GM18520 (cell line): ENCODE measurements around the gene FBXO36.
"Not testable (repeated sequence)": the region's sequence is repeated elsewhere in the genome, so short reads cannot be mapped to it uniquely, and the experiment has no call there.

Experiments
- ATAC-seq: cut with Tn5 transposase; IDR thresholded peaks from one replicate; pipeline ENCODE4 v1.9.1; 2021; ENCODE audit not compliant: unreplicated experiment

The FBXO36 gene

DNA sequence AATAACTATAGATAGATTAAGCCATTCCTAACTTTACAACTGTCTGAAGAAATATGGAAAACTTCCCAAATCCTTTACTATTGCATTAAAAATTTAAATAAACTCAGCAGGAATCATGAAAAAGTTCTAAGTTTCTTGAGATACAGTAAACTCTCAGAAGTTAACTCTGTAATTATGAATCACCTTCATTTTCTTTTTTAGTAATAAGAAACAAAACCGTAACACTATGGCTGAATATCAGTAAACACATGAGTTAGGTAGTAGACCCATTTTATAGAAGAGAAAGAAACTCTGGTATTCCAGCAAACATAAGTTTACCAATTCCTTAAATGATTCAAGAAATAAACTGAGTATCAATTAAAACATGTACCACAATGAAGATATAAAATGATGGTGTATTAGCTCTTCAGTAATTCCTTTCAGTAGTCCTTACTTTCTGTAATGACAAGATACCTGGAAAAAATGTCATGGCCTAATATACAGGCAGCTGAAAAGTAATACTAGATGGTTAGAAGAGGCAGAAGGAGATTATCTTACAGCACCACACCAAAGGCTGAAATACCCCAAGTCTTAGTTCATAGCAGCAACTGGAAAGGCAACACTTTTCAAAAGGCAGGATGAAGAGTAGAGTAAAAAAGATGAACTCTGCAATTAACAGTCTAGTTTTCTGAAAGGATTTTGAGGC lies 12.0 kb upstream of the FBXO36 start:
- ATAC-seq = peak; percentile 4

DNA sequence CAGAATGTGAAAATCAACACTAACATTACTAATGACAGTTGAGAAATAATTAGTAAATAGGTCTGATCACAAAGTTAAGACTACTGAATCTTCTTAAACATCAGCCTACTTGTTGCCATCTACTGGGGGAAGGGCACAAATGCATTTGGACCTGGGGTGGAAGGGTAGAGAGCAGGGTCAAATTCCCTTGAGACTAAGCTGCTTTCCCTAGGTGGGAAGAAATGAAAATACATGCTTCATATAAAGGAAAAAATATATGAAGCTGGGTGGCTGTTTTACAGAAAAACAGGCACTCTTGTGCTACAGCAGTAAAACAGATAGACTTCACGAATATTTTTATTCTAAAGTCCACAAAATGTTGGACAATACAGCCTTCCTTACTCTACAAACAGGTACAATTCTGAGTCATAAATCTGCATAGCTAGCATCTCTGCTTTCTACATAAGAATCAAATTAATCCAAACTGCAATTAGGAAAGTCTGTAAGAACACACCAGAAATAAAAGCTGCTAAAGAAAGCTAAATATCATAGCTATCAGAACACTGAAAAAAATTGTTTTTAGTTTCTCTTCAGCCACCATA lies 11.4 kb upstream of the FBXO36 start:
- ATAC-seq = peak; percentile 39

DNA sequence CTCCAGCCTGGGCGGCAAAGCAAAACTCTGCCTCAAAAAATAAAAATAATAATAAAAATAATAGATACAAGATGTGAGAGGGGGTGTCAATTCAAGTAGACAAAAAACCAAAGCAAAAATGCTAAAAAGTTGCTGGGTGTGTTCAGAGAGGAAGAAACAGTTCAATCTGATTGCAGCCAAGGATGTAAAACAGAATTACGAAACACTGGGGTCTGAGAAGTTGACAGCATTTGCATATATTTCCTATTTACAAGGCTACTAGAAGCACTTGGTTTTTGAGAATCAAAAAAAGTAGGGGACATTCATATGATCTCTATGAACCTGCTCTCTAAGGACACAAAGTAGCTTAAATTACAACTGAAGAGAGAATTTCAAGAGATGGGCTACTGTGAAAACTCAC lies 8.1 kb upstream of the FBXO36 start:
- ATAC-seq = no peak

DNA sequence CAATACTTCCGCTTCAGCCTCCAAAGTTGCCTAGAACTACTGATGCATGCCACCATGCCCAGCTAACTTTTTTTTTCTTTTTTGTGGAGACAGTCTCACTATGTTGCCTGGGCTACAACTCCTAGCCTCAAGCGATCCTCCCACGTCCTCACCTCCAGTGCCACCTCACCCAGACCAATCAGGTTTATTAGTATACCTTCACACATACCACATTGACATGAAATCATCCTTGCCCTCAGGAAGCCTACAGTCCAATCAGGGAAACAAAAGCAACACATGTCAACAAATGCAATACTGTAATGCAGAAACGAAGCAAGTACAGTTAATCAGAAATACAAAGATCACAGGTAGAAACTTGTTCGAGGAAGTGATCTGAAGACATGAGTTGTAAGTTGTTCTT lies 4.5 kb upstream of the FBXO36 start:
- ATAC-seq = no peak

DNA sequence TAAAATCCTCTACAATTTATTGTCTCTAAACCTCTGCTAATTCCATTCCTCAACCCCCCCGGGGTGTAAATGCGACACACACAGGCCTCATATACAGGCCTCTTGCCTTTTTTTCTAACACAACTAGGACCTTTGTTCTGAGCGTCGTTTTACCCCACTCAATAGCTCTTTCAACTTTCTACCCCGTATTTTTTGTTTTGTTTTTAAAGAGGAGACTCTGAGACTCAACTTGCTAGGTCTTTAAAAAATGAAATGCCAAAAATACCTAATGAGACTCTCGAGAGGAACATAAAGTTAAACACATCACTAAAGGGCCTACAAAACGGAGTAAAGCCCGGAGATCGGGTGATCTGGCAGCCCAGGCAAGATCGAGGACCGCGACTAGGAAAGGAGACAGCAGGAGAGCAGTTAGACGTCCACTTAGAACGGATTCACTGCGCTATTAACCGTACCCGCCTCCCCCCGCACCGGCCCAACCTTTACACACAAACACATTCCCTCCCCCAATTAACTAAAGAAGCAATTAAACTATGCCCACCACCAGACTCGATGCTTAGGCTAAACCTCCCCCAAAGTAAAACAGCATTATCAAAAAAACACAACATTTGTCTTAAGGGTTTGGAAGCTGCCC lies 2.2 kb upstream of the FBXO36 start:
- no peak for ATAC-seq

DNA sequence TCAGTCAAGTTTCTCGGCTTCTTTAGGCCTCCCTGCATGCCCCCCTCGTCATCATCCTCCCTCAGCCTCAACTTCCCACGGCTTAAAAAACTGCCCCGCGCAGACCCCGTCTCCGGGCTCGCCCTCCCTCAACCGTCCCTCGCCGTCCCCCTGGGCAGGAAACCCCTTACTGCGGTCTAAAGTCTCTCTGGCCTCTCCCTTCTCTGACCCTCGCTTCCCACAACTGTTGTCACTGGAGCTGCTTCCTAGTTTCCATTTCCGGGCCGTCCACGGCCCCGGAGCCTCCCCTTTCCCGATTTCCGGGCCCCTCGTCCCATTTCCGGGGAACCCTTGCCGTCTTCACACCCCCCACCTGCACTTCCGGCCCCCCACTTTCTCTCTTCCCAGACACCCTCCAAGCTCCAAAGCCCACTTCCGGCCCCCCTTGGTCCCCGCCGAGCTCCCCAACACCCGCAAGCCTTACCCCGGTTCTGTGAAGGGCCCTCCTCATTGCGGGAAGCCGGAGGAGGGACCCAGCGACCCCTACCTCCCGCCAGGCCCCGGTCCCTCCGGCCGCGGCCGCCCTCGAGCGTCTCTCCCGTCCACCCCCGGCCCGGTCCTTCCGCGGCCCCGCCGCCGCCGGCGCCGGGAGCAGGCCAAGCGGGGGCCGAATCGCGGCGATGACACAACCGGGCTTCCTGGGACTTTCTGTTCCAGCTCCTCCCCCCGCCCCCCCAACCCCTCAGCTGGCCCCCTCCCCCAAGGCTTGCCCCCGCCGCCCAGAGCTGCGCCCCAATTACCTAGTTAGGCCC lies 1.0 kb upstream of the FBXO36 start:
- ATAC-seq = peak; percentile 5

DNA sequence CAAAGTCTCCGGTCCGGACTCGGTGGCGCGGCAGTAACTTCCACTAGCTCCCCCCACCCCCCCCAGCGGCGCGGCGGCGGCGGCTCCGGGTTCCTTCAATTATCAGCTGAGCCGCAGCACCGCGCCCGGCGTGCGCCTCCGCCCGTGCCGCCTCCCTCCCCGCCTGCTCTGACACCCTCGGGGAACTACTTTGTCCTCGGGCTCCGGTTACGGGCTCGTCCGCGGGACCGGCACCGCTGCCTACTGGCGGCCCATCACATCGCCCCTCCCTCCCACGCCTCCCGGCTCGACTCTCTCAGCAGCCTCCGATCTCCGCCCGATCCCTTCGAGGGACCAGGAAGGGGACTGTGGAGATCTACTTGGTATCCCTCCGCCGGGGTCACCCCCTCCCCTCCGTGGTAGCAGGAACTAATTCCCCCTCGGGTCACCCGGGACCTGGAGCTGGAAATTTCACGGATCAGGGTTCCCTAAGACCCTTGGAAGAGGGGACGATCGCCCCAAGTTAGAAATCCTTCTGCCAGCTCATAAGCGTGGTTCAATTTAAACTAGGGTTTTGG lies 333 bp upstream of the FBXO36 start, which contains the start of gene TRIP12:
TSS of gene TRIP12 (minus strand) at position 118 of the 557 bp plus-strand sequence. CDS start 41,930 bp downstream, outside the sequence.
- peak; percentile 57 for ATAC-seq

DNA sequence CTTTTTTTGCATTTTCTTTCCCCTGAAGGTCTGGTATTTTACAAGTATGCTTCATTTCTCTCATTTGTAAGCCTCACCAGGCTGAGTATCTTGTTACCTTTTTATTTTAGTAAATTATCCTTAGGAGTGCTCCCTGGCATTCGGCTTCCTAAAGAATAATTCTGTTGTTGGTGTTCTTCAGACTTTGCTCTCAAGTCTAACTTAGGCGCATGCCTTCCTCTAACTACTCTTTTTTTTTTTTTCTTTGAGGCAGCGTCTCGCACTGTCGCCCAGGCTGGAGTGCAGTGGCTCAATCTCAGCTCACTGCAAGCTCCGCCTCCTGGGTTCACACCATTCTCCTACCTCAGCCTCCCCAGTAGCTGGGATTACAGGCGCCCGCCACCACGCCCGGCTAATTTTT lies 2.2 kb downstream of the FBXO36 start:
- not testable (repeated sequence) for ATAC-seq

DNA sequence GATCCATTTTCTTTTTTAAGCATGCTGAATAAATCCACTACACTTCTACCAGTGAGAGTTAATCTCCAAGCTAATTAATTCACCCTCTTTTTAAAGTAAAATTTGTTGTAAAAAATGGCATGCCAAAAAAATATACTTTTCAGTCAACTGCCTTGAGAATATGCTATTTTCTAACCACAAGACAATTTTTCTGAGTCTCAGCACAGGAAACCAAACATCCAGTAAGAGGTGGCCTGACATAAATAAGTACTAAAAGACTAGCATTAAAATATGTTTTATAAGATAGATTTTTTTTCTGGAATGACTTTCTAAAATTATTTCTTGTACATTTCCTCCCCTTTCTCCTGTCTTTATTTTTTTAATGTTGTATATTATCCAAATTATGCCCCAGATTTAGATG lies 2.9 kb downstream of the FBXO36 start:
- ATAC-seq = no peak

DNA sequence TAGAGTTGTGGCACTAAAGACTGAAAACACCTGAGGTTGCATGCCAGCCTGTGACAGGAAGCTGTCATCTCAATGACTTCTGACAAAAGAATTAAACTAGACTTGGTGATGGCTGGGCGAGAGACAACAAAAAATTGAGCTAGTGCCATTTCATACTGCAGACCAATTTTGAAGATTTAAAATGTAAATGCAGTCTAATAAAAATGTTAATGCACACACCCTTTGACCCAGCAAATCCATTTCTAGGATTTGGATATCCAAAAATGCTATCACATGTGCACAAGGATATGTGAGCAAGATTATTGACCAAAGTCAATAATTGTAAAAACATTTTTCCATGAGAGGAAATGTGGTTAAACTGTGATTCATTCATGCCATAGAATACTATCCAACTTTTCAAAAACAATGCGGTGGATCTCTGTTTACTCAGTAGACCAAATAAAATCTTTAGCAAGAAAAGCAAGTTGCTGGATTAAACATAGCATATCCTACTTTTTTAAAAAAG lies 5.6 kb downstream of the FBXO36 start:
- no peak for ATAC-seq

DNA sequence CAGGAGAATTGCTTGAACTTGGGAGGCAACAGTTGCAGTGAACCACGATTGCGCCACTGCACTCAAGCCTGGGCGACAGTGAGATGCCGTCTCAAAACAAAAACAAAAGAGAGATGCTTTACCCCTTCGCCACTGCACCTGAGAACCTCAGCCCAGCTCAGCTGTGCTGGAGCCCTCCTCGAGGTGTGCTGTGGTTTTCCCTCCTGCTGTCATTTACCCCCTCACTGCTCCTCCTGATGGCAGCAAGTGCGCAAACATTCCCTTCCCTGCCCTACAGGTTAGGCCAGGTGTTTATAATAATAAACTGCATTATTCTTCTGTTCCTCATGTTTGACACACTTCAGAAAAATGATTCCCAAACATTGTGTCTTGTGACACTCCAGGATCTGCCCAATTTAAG lies 8.4 kb downstream of the FBXO36 start:
- no peak for ATAC-seq

DNA sequence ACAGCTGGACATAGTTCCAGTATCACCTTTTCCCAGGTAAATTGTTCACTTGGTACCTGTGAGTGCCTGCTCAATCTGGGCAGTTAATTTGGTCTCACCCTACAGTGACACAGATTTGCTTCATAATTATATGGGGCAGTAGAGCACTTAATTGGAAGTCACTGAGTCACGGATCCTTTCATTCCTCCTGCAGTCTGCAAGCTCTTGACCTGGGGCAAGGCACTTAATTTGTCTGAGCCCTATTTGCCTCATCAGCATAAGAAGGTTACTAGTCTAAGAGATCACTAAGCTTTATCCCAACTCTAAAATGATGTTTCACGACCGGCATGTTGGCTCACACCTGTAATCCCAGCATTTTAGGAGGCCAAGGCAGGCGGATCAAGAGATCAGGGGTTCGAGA lies 8.9 kb downstream of the FBXO36 start:
- ATAC-seq = no peak

DNA sequence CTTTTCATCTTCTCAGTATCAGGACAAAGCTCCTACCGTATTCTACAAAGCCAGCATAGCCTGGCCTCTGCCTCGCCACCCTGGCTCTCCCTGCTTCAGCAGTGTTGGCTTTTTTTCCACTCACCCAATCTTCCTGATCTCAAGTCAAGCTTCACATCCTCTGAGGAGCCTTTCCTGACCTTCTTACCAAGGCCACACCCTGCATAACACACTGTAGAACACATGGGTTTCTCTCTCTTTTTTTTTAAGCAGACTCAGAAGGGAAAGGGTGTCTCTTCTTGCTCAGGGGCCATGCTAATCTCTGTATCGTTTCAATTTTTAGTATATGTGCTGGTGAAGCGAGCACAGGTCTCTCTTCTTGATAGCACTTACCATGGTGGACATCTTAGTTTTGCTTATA lies 15.2 kb downstream of the FBXO36 start:
- no peak for ATAC-seq

DNA sequence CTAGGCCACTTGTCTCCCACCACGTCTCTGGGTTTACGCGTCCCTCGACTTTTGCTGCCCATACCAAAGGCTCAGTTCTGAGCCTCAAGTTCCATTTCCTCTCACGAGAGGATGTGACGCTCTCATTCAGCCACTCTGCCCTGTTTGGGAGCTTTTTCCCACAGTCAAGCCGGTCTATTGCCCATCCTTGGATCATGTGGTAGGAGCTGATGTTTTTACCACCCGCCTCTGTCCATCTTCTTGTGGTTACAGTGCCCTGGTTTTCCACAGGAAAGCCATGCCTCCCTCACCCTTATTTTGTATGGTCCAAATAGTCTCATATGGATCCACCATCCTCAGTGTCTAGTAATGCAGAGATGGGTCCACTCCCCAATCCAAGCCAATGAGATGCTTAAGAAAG lies 20.4 kb downstream of the FBXO36 start:
- no peak for ATAC-seq

DNA sequence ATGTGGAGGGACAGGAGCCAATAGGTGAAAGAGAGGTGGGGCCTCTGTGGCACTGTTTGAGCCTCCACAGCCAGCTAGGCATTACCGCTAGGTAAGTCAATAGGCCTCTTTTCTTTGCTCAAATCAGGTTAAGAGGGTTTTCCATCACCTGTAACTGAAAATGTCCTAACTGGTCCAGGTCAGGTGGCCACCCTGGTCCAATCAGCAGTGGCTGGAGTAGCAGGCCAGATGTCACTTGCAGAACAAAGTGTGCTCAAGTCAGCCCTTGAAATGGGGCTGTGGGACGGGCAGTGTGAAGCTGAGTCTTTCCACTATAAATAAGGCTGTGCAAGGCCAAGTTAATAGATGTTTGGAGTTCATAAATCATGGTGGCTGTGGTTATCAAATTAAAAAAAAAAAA lies 20.9 kb downstream of the FBXO36 start:
- ATAC-seq = no peak

DNA sequence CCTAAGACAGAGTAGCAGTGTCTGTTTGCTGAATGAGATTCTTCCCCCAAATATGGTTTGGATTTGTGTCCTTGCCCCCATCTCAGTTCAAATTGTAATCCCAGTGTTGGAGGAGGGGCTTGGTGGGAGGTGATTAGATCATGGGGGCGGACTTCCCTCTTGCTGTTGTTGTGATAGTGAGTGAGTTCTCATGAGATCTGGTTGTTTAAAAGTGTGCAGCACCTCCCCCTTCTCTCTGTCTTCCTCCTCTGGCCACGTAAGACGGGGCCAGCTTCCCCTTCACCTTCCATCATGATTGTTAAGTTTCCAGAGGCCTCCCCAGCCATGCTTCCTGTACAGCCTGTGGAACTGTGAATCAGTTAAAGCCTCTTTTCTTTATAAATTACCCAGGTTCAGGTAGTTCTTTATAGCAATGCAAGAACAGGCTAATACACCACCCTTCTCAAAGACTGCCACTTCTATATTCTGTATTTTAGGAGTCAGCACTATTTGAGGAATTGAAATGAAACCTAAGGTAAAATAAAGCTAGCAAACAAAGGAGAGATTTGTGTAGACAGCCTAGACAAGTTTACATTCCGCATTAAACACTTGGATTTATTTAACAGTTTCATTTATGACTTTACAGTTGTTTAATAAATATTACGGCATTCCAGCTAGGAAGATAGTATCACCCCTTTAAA lies 21.6 kb downstream of the FBXO36 start:
- no peak for ATAC-seq

DNA sequence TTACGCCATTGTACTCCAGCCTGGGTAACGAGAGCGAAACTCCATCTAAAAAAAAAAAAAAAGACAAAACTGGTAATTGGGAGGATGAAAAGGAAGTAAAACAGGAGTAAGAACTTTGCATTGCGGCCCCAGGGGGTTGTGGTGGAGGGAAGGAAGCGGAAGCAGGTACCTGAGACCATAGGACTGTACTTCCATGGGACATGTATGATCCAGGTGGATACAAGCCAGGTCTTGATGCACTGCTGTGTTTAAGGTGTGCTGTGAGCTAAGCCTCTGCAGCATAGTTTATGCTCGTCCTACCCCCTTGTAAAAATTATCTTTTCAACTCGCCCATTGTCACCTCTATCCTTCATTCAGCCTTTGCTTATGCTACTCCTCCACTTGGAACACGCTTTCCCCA lies 23.7 kb downstream of the FBXO36 start:
- no peak for ATAC-seq

DNA sequence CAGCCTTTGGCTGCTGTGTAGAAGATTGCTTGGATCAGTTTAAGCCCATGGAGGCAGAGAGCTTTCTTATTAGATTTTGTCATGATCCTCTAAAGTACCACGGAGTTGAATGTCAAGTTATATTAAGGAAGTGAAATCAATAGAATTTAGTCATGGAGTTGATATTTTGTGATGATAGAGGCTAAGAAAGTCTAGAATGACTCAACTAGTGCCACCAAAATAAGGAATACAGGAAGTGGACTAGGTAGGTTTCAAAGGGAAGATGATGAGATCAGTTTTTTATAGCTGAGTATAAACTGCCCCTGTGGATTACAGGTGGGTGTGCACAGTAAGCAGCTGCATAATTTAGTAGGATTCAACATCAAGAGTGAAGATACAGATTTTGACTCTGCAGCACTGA lies 25.2 kb downstream of the FBXO36 start:
- ATAC-seq = no peak

DNA sequence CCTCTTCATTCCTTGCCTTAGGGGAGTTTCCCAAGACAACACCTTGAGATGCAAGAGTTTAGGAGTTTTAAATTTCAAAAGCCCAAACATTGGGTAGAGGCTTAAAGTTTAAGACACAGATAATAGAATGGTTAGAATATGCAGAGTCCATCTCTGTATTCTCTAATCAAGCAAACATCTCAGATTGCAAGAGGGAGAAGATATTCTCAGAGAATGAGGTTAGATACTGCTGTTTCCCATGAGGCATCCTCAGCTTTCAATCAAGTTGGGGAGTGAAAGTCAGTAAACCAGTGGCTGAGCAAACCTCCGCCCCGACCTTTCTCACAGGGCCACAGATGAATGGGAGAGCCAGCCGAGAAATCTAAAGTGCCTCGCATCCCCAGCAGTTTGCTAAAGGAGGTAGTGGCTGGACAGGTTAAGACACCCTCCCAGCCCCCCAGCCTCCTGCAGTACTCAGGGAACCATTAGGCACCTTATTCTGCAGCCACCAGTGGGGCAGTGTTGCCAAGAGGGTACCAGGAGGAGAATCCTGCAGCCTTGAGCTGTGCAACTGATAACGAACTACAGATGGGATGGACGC lies 30.0 kb downstream of the FBXO36 start:
- ATAC-seq = no peak

DNA sequence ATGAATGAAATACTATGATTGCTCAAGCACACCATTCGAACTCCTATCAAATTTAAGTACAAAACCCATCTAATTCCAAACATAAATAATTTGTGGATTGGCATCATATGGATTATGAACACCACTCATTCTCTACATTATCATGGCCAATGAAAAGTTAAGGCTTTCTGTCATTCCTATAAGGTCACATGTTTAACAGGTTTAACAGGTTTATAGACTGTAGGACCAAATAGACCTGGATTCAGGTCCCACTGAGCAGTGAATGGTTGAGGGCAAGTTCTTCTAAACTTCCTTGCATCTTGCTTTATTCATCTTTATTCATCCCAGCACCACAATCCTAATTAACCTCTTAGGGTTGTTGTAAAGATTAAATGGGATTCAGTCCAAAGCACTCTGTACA lies 33.4 kb downstream of the FBXO36 start:
- ATAC-seq = no peak
